Measurements from ENCODE around the gene FOXJ3. TPM values are rescaled to one million over a fixed set of nuclear protein-coding genes. Genes with fewer than 3 reads are reported as not detected.

FOXJ3 gene
- total and polyA plus RNA-seq, 2 of the 13 experiments (the other 11 are each of a cell fraction or from before 2014, with no cell fraction given): 16.6 to 48.5 TPM

- POLR2A ChIA-PET: no interaction called here
- no peak overlapping the region for H3K4me2 ChIP-seq (ENCODE audit: low read depth, low read length)
- CTCF ChIA-PET (ENCODE audit: low intra/inter-chr PET ratio, low total read pairs): no interaction called here
- H3K4me1 ChIP-seq (ENCODE audit: insufficient read depth, low read length): peaks cover 8% of the 10 kb centered on the region; the same call in 1 of the 2 replicates
- no peaks in the 10 kb centered on the region for H4K20me1 ChIP-seq (ENCODE audit: insufficient read depth, low read length)
- intact Hi-C loops (cut with micrococcal nuclease; ENCODE audit: unreplicated experiment): no loop called here
- no peak for ATAC-seq
- peaks cover 3 to 46% of the 10 kb centered on the region in 2 experiments; a peak in 3 of 5 replicates for H3K27me3 ChIP-seq (ENCODE audit: control insufficient read depth in 1 of 2, insufficient read depth in 2 of 2, low read length in 2 of 2)
- TF ChIP-seq KAT7 (CRISPR knock-in tag; IDR thresholded peaks at IDR 0.05; ENCODE audit: borderline replicate concordance): no peak
- peak in 1 of 2 experiments; percentile 18; a peak in 1 of 4 replicates for TF ChIP-seq MAFK (conservative IDR thresholded peaks at IDR 0.05 in 1 of 2, IDR thresholded peaks at IDR 0.05 in 1 of 2; ENCODE audit: low read length in 2 of 2)
- no peak for FAIRE-seq
- no TSS peak for BruUV-seq (replicated peaks)
- H3K27ac ChIP-seq (ENCODE audit: extremely low read length, insufficient read depth, low read length): no peak overlapping the region
- no peak overlapping the region for H3K4me3 ChIP-seq (replicated peaks in 1 of 3; ENCODE audit: insufficient read depth in 1 of 3, low read depth in 2 of 3, low read length in 3 of 3)
- no peaks in the 10 kb centered on the region for H3K9me3 ChIP-seq (ENCODE audit: low read length)
- DNase-seq (ENCODE audit: low spot score): no peak
- 27% methylated on average over 7 of the region's 13 CpGs for WGBS (ENCODE audit: low lambda C conversion rate)
- no peak overlapping the region for H2AFZ ChIP-seq (ENCODE audit: low read length)
- in situ Hi-C loops (cut with HindIII; ENCODE audit: extremely low pct_ligation_motif_present, low pct_unique_long_range_greater_than_20kb): loop anchor here (10.0 kb wide), 1 partner anchor 601 kb away; the partner anchor contains the start of gene CLDN19
- H3K36me3 ChIP-seq (replicated peaks in 1 of 2; ENCODE audit: control insufficient read depth in 1 of 2, insufficient read depth in 2 of 2, low read length in 2 of 2): no peaks in the 10 kb centered on the region
- H3K9ac ChIP-seq (ENCODE audit: insufficient read depth, low read depth, low read length): no peak overlapping the region
- H3K79me2 ChIP-seq (ENCODE audit: insufficient read depth, low read length): no peaks in the 10 kb centered on the region
Observed at GRCh38 chr1:42143896-42144710, 190.9 kb downstream of the FOXJ3 start.

- Histone ChIP-seq H3K36me3 (replicated peaks in 1 of 2; ENCODE audit: control insufficient read depth in 1 of 2, insufficient read depth in 2 of 2, low read length in 2 of 2) (no peaks in the 10 kb centered on the region), H4K20me1 (ENCODE audit: insufficient read depth, low read length) (no peaks in the 10 kb centered on the region), H3K27me3 (ENCODE audit: control insufficient read depth in 1 of 2, insufficient read depth in 2 of 2, low read length in 2 of 2) (peaks cover 3 to 46% of the 10 kb centered on the region in 2 experiments; a peak in 3 of 5 replicates), H3K4me2 (ENCODE audit: low read depth, low read length) (no peak overlapping the region), H2AFZ (ENCODE audit: low read length) (no peak overlapping the region), H3K9me3 (ENCODE audit: low read length) (no peaks in the 10 kb centered on the region), H3K79me2 (ENCODE audit: insufficient read depth, low read length) (no peaks in the 10 kb centered on the region), H3K4me3 (replicated peaks in 1 of 3; ENCODE audit: insufficient read depth in 1 of 3, low read depth in 2 of 3, low read length in 3 of 3) (no peak overlapping the region), H3K9ac (ENCODE audit: insufficient read depth, low read depth, low read length) (no peak overlapping the region), H3K27ac (ENCODE audit: extremely low read length, insufficient read depth, low read length) (no peak overlapping the region), H3K4me1 (ENCODE audit: insufficient read depth, low read length) (peaks cover 8% of the 10 kb centered on the region; the same call in 1 of the 2 replicates)
- CTCF ChIA-PET (ENCODE audit: low intra/inter-chr PET ratio, low total read pairs): no interaction called here
- in situ Hi-C loops (cut with HindIII; ENCODE audit: extremely low pct_ligation_motif_present, low pct_unique_long_range_greater_than_20kb) (loop anchor here (10.0 kb wide), 1 partner anchor 602 kb away; the partner anchor contains the start of gene CLDN19), intact Hi-C loops (cut with micrococcal nuclease; ENCODE audit: unreplicated experiment) (no loop called here)
- POLR2A ChIA-PET: no interaction called here
- ATAC-seq (no peak), DNase-seq (ENCODE audit: low spot score) (no peak), FAIRE-seq (no peak)
- TF ChIP-seq ZNF484 (CRISPR knock-in tag; IDR thresholded peaks at IDR 0.05; ENCODE audit: borderline replicate concordance, low read depth): no peak
- no peak for TF ChIP-seq MEF2D (CRISPR knock-in tag; IDR thresholded peaks at IDR 0.05)
- TF ChIP-seq CBX2 (IDR thresholded peaks at IDR 0.05; ENCODE audit: low read depth, low read length): no peak
- no peak for TF ChIP-seq CBX2 (CRISPR knock-in tag; IDR thresholded peaks at IDR 0.05; ENCODE audit: low read depth)
- TF ChIP-seq HOXA9 (CRISPR knock-in tag; IDR thresholded peaks at IDR 0.05; ENCODE audit: borderline replicate concordance): no peak
- TF ChIP-seq STAT5B (CRISPR knock-in tag; IDR thresholded peaks at IDR 0.05): no peak
- no peak for TF ChIP-seq ZNF564 (CRISPR knock-in tag; IDR thresholded peaks at IDR 0.05)
- no peak for TF ChIP-seq ZNF382 (CRISPR knock-in tag; IDR thresholded peaks at IDR 0.05; ENCODE audit: borderline replicate concordance)
- TF ChIP-seq ZNF274 (CRISPR knock-in tag; IDR thresholded peaks at IDR 0.05): no peak
- TF ChIP-seq TERF1 (CRISPR knock-in tag; IDR thresholded peaks at IDR 0.05): no peak
- no peak for TF ChIP-seq ZNF414 (CRISPR knock-in tag; IDR thresholded peaks at IDR 0.05)
- WGBS (ENCODE audit: low lambda C conversion rate): 19% methylated on average over 4 of the region's 4 CpGs
- no TSS peak for BruUV-seq (replicated peaks)
Observed at GRCh38 chr1:42142894-42143675, 191.9 kb downstream of the FOXJ3 start.
